ENCODE data around the gene CCDC181.

Gene CCDC181

DNA sequence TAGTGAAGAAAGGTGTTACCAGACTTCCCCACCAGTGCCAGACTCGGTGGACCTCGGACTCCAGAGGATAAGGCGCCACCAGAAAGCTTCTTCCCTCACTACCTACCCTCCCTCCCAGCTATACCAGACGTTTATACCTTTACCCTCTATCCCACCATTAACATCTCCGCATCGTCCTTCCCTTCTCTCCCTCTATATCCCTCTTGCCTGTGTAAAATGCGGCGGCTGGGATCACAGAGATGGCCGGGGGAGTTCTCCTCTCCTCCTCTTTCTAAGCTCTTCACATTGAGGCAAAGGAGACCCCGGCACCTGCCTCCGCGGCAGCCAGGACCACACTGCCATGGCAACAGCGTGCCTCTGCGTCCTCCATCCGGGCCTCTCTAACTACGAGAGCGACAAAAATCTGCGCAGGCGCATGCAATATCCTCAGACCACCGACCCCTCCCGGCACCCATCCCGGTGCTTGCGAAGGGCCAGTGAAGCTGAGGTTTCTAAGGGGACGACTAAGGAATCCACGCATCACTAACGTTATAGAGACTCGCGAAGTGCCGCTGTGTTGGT is at the start of gene CCDC181:
TSS of gene CCDC181 (minus strand) at position 394 of the 561 bp plus-strand sequence. CDS start 2,547 bp downstream, outside the sequence.
- no peaks in the 10 kb centered on the region; the same call in 1 of the 2 replicates for H3K4me1 ChIP-seq (ENCODE audit: control insufficient read depth, insufficient read depth, low read length)
- H3K9ac ChIP-seq (ENCODE audit: low read depth, low read length), result no peak within 1 kb of the TSS
- H3K36me3 ChIP-seq (ENCODE audit: control insufficient read depth, insufficient read depth, low read length), result no peaks in the 10 kb centered on the region
- peaks cover 14% of the 10 kb centered on the region for H3K27me3 ChIP-seq (ENCODE audit: control insufficient read depth, insufficient read depth, low read length)
- no peak within 1 kb of the TSS for H3K27ac ChIP-seq (ENCODE audit: low read depth, low read length)
- H3K9me3 ChIP-seq (ENCODE audit: control insufficient read depth, insufficient read depth, low read length), result no peaks in the 10 kb centered on the region
- H3K4me3 ChIP-seq (ENCODE audit: low read depth, low read length), result peak within 1 kb of the TSS; percentile 83

- Histone ChIP-seq H3K4me3 (ENCODE audit: low read depth, low read length) (no peak overlapping the region), H3K36me3 (ENCODE audit: control insufficient read depth, insufficient read depth, low read length) (peaks cover 29% of the 10 kb centered on the region), H3K9me3 (ENCODE audit: control insufficient read depth, insufficient read depth, low read length) (no peaks in the 10 kb centered on the region), H3K9ac (ENCODE audit: low read depth, low read length) (no peak overlapping the region), H3K4me1 (ENCODE audit: control insufficient read depth, insufficient read depth, low read length) (peaks cover 21% of the 10 kb centered on the region), H3K27me3 (ENCODE audit: control insufficient read depth, insufficient read depth, low read length) (no peaks in the 10 kb centered on the region), H3K27ac (ENCODE audit: low read depth, low read length) (no peak overlapping the region)
Observed at GRCh38 chr1:169475806-169476387, 48.6 kb upstream of the CCDC181 start.

DNA sequence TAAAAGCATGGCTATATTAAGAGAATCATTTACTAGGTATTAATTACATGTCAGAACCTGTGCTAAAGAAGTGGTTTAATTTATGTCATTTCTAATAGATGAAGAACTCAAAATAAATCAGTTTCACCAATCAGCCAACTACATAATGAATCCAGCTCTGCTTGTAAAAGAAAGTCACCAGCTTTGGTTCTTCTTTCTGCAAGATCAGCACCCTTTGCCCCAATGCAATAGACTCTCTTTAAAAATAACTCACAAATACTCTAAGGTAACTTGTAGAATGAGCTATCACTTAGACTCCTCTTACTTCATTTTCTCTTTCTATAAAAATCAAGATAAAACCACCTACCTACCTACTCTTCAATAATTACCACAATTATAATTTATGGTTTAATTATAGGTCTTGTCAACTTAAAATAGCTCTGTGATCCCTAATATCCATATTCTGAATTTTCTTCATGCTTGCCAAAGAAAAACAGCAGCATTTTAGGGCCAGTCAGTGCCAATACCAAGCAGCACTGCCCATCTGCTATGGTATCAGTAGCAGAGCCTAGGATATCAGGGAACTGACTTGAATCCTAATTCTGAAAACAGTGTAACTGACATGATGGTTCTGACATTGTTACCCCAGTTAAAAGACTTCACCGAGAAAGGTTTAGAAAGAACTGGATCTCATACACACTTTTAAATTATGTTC is 47.2 kb upstream of the CCDC181 start:
- Histone ChIP-seq H3K9ac (ENCODE audit: low read depth, low read length) (no peak overlapping the region), H3K4me3 (ENCODE audit: low read depth, low read length) (no peak overlapping the region), H3K9me3 (ENCODE audit: control insufficient read depth, insufficient read depth, low read length) (no peaks in the 10 kb centered on the region), H3K4me1 (ENCODE audit: control insufficient read depth, insufficient read depth, low read length) (peaks cover 8% of the 10 kb centered on the region), H3K27me3 (ENCODE audit: control insufficient read depth, insufficient read depth, low read length) (no peaks in the 10 kb centered on the region), H3K36me3 (ENCODE audit: control insufficient read depth, insufficient read depth, low read length) (peaks cover 33% of the 10 kb centered on the region), H3K27ac (ENCODE audit: low read depth, low read length) (no peak overlapping the region)

DNA sequence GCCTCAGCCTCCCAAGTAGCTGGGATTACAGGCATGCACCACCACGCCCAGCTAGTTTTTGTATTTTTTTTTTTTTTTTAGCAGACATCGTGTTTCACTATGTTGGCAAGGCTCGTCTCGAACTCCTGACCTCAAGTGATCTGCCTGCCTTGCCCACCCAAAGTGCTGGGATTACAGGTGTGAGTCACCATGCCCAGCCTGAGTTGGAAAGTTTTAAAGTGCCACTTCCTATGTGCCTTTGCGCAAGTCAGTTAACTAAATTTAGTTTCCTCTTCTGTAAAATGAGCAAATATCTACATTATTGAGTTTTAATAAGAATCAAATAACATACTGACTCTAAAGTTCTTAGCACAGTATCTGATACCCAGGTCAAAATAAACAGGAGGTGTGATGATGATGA is 46.1 kb upstream of the CCDC181 start:
- no peak overlapping the region for H3K4me3 ChIP-seq (ENCODE audit: low read depth, low read length)
- no peak overlapping the region for H3K9ac ChIP-seq (ENCODE audit: low read depth, low read length)
- H3K9me3 ChIP-seq (ENCODE audit: control insufficient read depth, insufficient read depth, low read length), result no peaks in the 10 kb centered on the region
- H3K27me3 ChIP-seq (ENCODE audit: control insufficient read depth, insufficient read depth, low read length), result no peaks in the 10 kb centered on the region
- no peaks in the 10 kb centered on the region for H3K4me1 ChIP-seq (ENCODE audit: control insufficient read depth, insufficient read depth, low read length)
- peaks cover 41% of the 10 kb centered on the region for H3K36me3 ChIP-seq (ENCODE audit: control insufficient read depth, insufficient read depth, low read length)
- no peak overlapping the region for H3K27ac ChIP-seq (ENCODE audit: low read depth, low read length)

DNA sequence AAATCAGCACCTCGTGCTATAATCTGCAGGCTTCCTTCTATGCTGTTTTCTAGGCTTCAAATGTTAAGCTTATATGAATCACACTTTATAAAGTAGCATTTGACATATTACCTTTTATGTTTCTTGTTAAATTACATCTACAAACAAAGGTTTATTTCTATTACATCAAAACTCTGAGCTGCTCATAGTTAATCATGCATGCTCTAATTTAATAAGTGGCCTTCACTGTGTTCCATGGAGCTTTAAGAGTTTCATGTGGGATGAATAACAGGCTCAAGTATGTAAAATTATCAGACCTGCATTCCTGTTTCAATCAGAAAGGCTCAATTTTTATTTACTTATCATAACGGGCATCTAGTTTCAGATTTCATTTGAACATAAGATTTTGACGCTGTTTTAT is 45.5 kb upstream of the CCDC181 start:
- Histone ChIP-seq H3K36me3 (ENCODE audit: control insufficient read depth, insufficient read depth, low read length) (peaks cover 47% of the 10 kb centered on the region), H3K27me3 (ENCODE audit: control insufficient read depth, insufficient read depth, low read length) (no peaks in the 10 kb centered on the region), H3K4me3 (ENCODE audit: low read depth, low read length) (no peak overlapping the region), H3K9me3 (ENCODE audit: control insufficient read depth, insufficient read depth, low read length) (no peaks in the 10 kb centered on the region), H3K9ac (ENCODE audit: low read depth, low read length) (no peak overlapping the region), H3K27ac (ENCODE audit: low read depth, low read length) (no peak overlapping the region), H3K4me1 (ENCODE audit: control insufficient read depth, insufficient read depth, low read length) (no peaks in the 10 kb centered on the region)

DNA sequence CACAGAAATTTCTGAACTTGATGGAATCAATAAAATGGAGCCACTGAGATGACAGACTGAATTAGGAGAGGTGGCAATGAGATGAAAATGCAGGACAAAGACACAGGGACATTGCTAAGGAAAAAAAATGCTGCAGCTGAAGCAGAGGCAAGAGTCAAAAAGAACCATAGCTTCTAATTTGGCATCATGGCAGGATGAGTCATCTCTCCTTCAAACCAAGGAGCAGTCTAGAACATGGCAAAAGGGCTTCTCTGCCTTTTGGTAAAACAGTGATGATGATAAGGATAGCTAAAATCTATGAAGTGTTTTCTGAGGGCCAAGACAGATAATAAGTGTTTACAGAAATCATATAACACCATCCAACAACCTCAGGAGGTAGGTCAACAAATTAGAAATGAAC is 41.7 kb upstream of the CCDC181 start:
- Histone ChIP-seq H3K36me3 (ENCODE audit: control insufficient read depth, insufficient read depth, low read length) (peaks cover 45% of the 10 kb centered on the region), H3K27ac (ENCODE audit: low read depth, low read length) (no peak overlapping the region), H3K4me1 (ENCODE audit: control insufficient read depth, insufficient read depth, low read length) (no peaks in the 10 kb centered on the region), H3K9me3 (ENCODE audit: control insufficient read depth, insufficient read depth, low read length) (no peaks in the 10 kb centered on the region), H3K9ac (ENCODE audit: low read depth, low read length) (no peak overlapping the region), H3K4me3 (ENCODE audit: low read depth, low read length) (no peak overlapping the region), H3K27me3 (ENCODE audit: control insufficient read depth, insufficient read depth, low read length) (no peaks in the 10 kb centered on the region)

DNA sequence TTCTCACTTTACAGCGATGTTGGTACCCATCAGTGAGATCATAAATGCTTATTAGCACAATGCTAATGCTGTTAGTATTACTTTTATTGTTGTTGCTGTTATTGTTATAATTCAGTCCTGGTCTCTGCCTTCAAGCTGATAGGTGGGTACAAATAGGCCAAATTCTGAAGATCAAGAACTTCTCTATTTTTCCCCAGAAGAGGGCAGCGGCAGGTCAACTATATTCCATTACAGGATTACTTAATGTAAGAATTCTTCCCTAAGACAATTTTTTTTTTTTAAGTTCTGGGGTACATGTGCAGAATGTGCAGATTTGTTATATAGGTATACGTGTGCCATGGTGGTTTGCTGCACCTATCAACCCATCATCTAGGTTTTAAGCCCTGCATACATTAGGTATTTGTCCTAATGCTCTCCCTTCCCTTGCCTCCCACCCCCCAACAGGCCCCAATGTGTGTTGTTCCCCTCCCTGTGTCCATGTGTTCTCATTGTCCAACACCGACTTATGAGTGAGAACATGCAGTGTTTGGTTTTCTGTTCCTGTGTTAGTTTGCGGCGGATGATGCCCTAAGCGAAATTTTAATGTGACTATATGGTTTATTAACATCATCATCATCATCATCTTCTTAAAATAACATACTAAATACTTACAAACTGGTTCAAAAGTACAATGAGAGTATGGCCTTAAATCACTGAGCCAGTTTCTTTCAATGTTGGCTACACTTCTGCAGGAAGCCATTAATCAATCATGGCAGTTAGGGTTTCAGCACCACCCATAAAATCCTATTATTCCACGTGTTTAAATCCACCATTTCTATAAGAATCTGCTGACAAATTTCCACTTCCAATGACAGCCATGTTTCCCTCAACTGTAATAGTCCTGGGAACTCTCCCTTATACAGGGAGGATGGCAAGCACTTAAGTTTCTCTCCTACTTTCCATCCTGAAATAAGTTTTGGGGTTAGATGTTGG is 39.3 kb upstream of the CCDC181 start:
- H3K9me3 ChIP-seq (ENCODE audit: control insufficient read depth, insufficient read depth, low read length), result no peaks in the 10 kb centered on the region
- H3K27ac ChIP-seq (ENCODE audit: low read depth, low read length), result no peak overlapping the region
- H3K27me3 ChIP-seq (ENCODE audit: control insufficient read depth, insufficient read depth, low read length), result no peaks in the 10 kb centered on the region
- peaks cover 45% of the 10 kb centered on the region for H3K36me3 ChIP-seq (ENCODE audit: control insufficient read depth, insufficient read depth, low read length)
- H3K4me3 ChIP-seq (ENCODE audit: low read depth, low read length), result no peak overlapping the region
- H3K9ac ChIP-seq (ENCODE audit: low read depth, low read length), result no peak overlapping the region
- H3K4me1 ChIP-seq (ENCODE audit: control insufficient read depth, insufficient read depth, low read length), result no peaks in the 10 kb centered on the region

GRCh38 chr1:169465281-169465680 is 38.0 kb upstream of the CCDC181 start:
- no peaks in the 10 kb centered on the region for H3K27me3 ChIP-seq (ENCODE audit: control insufficient read depth, insufficient read depth, low read length)
- peaks cover 45% of the 10 kb centered on the region for H3K36me3 ChIP-seq (ENCODE audit: control insufficient read depth, insufficient read depth, low read length)
- H3K27ac ChIP-seq (ENCODE audit: low read depth, low read length), result no peak overlapping the region
- no peak overlapping the region for H3K4me3 ChIP-seq (ENCODE audit: low read depth, low read length)
- no peaks in the 10 kb centered on the region for H3K9me3 ChIP-seq (ENCODE audit: control insufficient read depth, insufficient read depth, low read length)
- H3K9ac ChIP-seq (ENCODE audit: low read depth, low read length), result no peak overlapping the region
- peaks cover 8% of the 10 kb centered on the region; the same call in 1 of the 2 replicates for H3K4me1 ChIP-seq (ENCODE audit: control insufficient read depth, insufficient read depth, low read length)

GRCh38 chr1:169462385-169462784 is 35.1 kb upstream of the CCDC181 start:
- Histone ChIP-seq H3K36me3 (ENCODE audit: control insufficient read depth, insufficient read depth, low read length) (peaks cover 23% of the 10 kb centered on the region), H3K27me3 (ENCODE audit: control insufficient read depth, insufficient read depth, low read length) (no peaks in the 10 kb centered on the region), H3K4me3 (ENCODE audit: low read depth, low read length) (no peak overlapping the region), H3K9ac (ENCODE audit: low read depth, low read length) (no peak overlapping the region), H3K9me3 (ENCODE audit: control insufficient read depth, insufficient read depth, low read length) (peaks cover 6% of the 10 kb centered on the region), H3K27ac (ENCODE audit: low read depth, low read length) (no peak overlapping the region), H3K4me1 (ENCODE audit: control insufficient read depth, insufficient read depth, low read length) (peaks cover 8% of the 10 kb centered on the region; the same call in 1 of the 2 replicates)

GRCh38 chr1:169461390-169462000 is 34.2 kb upstream of the CCDC181 start:
- Histone ChIP-seq H3K9me3 (ENCODE audit: control insufficient read depth, insufficient read depth, low read length) (peaks cover 11% of the 10 kb centered on the region), H3K27ac (ENCODE audit: low read depth, low read length) (no peak overlapping the region), H3K9ac (ENCODE audit: low read depth, low read length) (no peak overlapping the region), H3K4me3 (ENCODE audit: low read depth, low read length) (no peak overlapping the region), H3K4me1 (ENCODE audit: control insufficient read depth, insufficient read depth, low read length) (peaks cover 8% of the 10 kb centered on the region; the same call in 1 of the 2 replicates), H3K27me3 (ENCODE audit: control insufficient read depth, insufficient read depth, low read length) (no peaks in the 10 kb centered on the region), H3K36me3 (ENCODE audit: control insufficient read depth, insufficient read depth, low read length) (peaks cover 14% of the 10 kb centered on the region)
